IPS-20b (cell line): ENCODE results near the gene MTUS2.

Experiments
- H3K27ac ChIP-seq: one replicate; pipeline ENCODE4 v1.5.1; 2013; ENCODE audit warnings: low read length
- H3K27me3 ChIP-seq: 2 replicates; pipeline ENCODE4 v1.6.1; 2013; ENCODE audit warnings: mild to moderate bottlenecking, low read length, inconsistent platforms; ENCODE audit not compliant: insufficient read depth
- H3K36me3 ChIP-seq: 2 replicates; pipeline ENCODE4 v1.6.1; 2013; ENCODE audit warnings: low read depth, mild to moderate bottlenecking, inconsistent platforms, low read length, moderate library complexity; ENCODE audit not compliant: insufficient read depth
- H3K4me1 ChIP-seq: 2 replicates; pipeline ENCODE4 v1.6.1; 2013; ENCODE audit warnings: mild to moderate bottlenecking, control low read depth, inconsistent platforms, low read length, moderate library complexity; ENCODE audit not compliant: insufficient read depth
- H3K4me3 ChIP-seq: 2 replicates; pipeline ENCODE4 v1.5.1; 2013; ENCODE audit warnings: mild to moderate bottlenecking, low read length, inconsistent platforms
- H3K9ac ChIP-seq: 2 replicates; pipeline ENCODE4 v1.6.1; 2013; ENCODE audit warnings: low read depth, mild to moderate bottlenecking, inconsistent platforms, low read length, moderate library complexity
- H3K9me3 ChIP-seq: 2 replicates; pipeline ENCODE4 v1.6.1; 2013; ENCODE audit warnings: mild to moderate bottlenecking, low read depth, low read length, inconsistent platforms; ENCODE audit not compliant: insufficient read depth

The MTUS2 gene

DNA sequence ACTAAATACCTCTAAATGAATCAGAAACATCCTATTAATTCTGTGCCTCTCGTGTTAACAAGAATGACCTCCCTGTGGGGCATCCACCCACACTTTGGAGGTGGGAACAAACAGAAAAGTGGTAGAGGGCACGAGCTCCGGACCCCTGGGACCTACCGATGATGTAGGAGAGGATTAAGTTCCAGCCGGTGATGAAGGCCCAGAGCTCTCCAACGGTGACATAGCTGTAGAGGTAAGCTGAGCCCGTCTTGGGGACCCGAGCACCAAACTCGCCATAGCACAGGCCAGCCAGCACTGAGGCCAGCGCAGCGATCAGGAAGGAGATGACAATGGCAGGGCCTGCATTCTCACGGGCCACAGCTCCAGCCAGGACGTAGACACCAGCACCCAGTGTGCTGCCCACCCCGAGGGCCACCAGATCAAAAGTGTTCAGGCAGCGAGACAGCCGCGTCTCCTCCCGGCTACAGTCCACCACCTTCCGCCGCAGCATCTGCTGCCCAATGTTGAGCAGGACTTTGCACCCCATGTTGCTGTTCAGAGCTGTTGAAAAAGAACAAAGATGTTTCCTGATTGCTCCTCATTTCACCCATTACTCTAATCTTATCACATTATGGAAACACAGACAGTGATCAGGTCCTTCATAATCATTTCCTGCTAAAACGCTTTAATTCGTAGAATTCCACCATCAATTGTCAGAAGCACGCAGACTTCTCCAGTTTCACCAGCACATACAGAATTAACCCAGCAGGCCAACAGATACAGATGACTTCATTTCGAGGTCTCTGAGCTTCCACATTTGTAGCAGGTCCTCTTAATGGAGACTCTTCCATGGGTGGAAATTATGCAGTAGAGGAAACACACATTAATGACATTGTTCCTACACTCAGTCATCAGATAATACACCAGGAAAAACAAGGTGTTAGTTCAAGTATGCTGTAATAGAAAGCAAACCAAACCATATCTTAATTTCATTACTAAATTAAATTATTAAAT lies 715.8 kb downstream of the MTUS2 start:
- Histone ChIP-seq H3K4me1 (peaks cover 11% of the 10 kb centered on the region), H3K9me3 (no peaks in the 10 kb centered on the region), H3K27ac (no peak overlapping the region), H3K9ac (no peak overlapping the region), H3K27me3 (no peaks in the 10 kb centered on the region), H3K4me3 (no peak overlapping the region), H3K36me3 (peaks cover 63% of the 10 kb centered on the region)

DNA sequence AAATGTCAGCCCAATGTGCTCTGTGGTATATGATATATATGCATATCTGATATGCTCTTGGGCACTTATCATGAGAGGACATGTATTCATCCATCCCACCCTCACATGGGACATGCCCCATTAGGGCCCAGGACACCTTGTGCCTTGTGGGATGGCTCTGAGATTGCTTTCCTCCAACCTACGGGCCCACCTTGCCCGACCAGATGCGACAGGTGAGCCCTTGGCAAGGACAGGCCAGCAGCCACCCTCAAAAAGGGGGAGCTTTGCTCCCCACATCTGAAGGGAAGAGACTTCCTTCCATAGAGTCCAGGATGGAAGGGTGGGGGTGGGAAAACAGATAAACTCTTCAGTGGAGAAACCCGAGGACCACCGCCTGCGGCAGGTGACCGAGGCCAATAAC lies 716.7 kb downstream of the MTUS2 start:
- no peak overlapping the region for H3K27ac ChIP-seq
- H3K4me3 ChIP-seq, result no peak overlapping the region
- H3K36me3 ChIP-seq, result peaks cover 55% of the 10 kb centered on the region

DNA sequence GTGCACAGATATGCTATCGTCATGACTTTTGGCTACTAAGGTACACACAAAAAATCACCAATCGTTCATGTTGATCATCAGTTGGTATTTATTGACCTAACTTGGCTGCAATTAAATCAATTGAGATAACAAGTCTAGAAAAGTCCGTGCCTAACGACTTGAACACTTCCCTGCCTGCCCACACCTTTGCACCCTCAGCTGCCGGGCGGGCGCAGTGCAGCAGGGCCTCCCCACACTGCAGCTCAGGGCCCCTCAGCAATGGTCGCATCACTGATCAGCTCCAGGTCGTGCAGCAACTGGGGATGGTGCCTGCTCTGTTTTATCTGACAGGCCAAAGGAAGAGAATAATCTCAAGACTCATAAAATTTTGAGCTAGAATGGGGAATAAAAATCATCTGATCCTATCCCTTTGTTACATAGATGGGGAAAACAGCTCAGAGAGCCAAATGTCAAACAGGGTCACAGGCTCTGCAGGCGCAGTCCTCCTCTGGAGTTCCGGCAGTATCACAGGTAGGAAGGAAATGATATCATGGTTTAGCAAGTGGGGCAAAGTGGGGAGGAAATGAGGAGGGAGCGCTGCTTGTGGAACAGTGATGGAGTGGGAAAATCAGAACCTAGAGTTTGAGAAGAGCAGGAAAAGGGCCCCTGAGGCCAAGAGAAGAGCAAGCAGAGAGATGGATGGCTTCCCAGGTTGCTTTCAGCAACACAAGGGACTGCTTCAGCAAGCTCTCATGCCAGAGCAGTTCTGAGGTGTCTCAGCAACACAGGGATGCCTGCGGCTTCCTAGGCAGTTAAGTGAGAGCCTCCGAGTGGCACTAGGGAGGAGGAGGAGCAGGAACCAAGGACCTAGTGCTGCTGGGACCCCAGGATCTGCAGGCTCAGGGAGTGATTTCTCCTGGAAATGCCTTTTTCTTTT lies 717.9 kb downstream of the MTUS2 start:
- H3K4me1 ChIP-seq, result peaks cover 16% of the 10 kb centered on the region
- H3K9me3 ChIP-seq, result no peaks in the 10 kb centered on the region
- peaks cover 44% of the 10 kb centered on the region for H3K36me3 ChIP-seq
- no peaks in the 10 kb centered on the region for H3K27me3 ChIP-seq
- no peak overlapping the region for H3K9ac ChIP-seq
- H3K4me3 ChIP-seq, result no peak overlapping the region
- no peak overlapping the region for H3K27ac ChIP-seq

More for the DNA sequence above, 716.7 kb downstream of the MTUS2 start:
- Histone ChIP-seq H3K9me3 (no peaks in the 10 kb centered on the region), H3K9ac (no peak overlapping the region), H3K4me1 (peaks cover 16% of the 10 kb centered on the region), H3K27me3 (no peaks in the 10 kb centered on the region)

DNA sequence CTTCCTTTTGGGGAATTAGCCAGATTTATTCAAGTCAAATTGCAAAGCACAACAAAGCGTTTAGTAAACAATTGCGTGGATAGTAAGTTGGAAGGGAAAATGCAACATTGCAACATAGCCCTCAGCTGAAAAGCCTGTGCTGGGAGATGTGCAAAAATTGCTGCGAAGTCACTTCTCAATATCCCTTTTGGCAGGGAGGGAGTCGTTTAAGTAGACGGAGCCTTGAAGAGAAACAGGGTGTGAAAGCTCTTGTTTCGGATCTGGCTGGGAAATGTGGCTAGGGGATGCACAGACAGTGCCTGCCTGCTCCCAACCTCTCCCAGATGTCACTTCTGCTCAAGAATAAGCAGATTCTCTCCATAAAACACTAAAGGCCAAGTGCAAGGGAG lies 718.5 kb downstream of the MTUS2 start:
- Histone ChIP-seq H3K27ac (no peak overlapping the region), H3K4me1 (peaks cover 16% of the 10 kb centered on the region), H3K27me3 (no peaks in the 10 kb centered on the region), H3K9me3 (no peaks in the 10 kb centered on the region), H3K9ac (no peak overlapping the region), H3K4me3 (no peak overlapping the region), H3K36me3 (peaks cover 37% of the 10 kb centered on the region)

DNA sequence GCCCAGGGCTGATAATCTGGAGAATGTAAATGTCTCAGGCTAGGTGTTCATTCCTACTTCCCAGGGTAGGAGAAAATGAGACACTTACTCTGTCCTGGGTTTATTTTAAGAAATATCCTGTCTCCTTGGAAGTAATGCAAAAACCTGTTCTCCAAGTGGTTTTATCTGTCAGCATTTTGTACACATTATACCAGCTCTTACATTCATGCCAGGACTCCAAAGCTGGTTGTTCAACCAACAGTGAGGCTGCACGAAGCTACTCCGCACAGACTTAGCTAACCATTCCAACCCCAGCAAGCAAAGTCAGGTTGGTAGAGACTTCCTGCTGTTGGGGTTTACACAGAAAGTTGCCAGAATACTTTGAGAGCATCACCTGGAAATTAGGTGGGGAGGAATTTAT lies 719.7 kb downstream of the MTUS2 start:
- H3K27me3 ChIP-seq, result no peaks in the 10 kb centered on the region
- no peak overlapping the region for H3K4me3 ChIP-seq
- no peaks in the 10 kb centered on the region for H3K9me3 ChIP-seq
- H3K9ac ChIP-seq, result no peak overlapping the region
- H3K27ac ChIP-seq, result no peak overlapping the region
- peaks cover 28% of the 10 kb centered on the region; the same call in 1 of the 2 replicates for H3K36me3 ChIP-seq
- peaks cover 18% of the 10 kb centered on the region for H3K4me1 ChIP-seq

DNA sequence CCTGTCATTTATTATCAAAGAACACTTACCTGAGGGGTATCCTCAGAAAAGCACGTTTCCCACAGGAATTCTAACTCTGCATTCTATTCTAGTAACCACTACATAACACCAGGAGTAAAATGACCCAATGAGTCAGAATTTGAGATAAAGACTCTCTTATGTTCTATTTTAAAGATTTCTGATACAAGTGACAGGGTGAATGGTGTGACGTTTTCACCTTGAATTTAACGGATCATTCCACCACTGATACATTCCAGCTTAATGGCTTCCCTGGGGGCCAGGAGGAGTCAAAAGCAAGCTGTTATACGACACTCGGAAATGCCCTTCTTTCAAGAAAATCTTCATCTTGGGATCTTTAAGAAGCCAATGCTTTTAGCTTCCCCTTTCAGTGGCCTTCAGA lies 720.2 kb downstream of the MTUS2 start:
- Histone ChIP-seq H3K27ac (no peak overlapping the region), H3K27me3 (no peaks in the 10 kb centered on the region), H3K9ac (no peak overlapping the region)

DNA sequence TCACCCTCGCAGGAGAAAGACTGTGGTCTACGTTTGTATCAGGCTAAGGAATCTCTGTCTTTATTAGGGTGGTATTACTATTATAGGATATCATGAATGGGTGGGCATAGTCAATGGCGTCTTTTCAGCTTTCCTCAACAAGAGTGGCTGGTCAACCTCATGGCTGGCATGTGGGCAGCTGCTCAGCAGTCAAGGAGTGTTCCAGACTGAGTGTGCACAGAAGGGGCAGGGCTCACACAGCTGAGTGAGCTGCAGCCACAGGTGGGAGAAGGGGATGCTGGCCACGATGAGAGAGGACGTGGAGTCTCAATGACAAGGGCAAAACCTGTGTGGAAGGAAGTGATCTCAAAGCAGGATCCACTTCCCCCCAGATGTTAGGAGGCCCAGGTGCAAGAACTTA lies 720.7 kb downstream of the MTUS2 start:
- H3K4me1 ChIP-seq, result peaks cover 18% of the 10 kb centered on the region
- no peak overlapping the region for H3K9ac ChIP-seq
- peaks cover 24% of the 10 kb centered on the region; the same call in 1 of the 2 replicates for H3K36me3 ChIP-seq
- H3K27ac ChIP-seq, result no peak overlapping the region
- H3K27me3 ChIP-seq, result no peaks in the 10 kb centered on the region
- H3K9me3 ChIP-seq, result no peaks in the 10 kb centered on the region
- H3K4me3 ChIP-seq, result no peak overlapping the region

More for the DNA sequence above, 720.2 kb downstream of the MTUS2 start:
- Histone ChIP-seq H3K9me3 (no peaks in the 10 kb centered on the region), H3K4me1 (peaks cover 18% of the 10 kb centered on the region), H3K36me3 (peaks cover 24% of the 10 kb centered on the region; the same call in 1 of the 2 replicates), H3K4me3 (no peak overlapping the region)

DNA sequence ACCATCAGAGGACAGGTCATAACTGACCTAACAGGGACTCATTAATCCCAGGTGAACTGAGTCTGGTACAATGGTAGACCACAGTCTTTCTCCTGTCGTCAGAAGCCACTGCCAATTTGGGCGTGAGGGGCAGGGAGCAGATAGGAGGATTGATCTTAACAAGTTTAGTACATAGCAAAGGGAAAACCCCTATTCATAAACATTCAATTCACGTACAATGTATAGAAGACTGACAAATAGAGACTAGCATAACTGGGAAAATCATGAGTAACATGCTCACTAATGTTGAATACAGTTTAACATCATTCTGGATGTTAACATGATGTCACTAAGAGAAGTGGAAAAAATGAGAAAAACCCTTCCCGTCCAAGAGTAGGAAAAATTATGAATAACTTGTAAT lies 721.3 kb downstream of the MTUS2 start:
- H3K36me3 ChIP-seq, result peaks cover 18% of the 10 kb centered on the region; the same call in 1 of the 2 replicates

DNA sequence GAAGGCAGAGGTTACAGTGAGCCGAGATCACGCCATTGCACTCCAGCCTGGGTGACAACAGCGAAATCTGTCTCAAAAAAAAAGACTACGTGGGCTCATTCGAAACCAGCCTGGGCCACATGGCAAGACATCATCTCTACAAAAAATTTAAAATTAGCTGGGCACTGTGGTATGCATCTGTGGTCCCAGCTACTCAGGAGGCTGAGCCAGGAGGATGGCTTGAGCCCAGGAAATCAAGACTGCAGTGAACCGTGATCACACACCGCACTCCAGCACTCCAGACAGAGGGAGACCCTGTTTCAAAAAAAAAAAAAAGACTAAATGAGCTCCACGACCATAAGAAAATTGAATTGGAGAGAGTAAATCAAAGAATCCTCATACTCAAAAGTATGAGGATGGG lies 722.2 kb downstream of the MTUS2 start:
- peaks cover 11% of the 10 kb centered on the region; the same call in 1 of the 2 replicates for H3K36me3 ChIP-seq
- no peaks in the 10 kb centered on the region for H3K9me3 ChIP-seq
- H3K27ac ChIP-seq, result no peak overlapping the region
- H3K27me3 ChIP-seq, result no peaks in the 10 kb centered on the region
- H3K9ac ChIP-seq, result no peak overlapping the region
- H3K4me1 ChIP-seq, result peaks cover 23% of the 10 kb centered on the region
- H3K4me3 ChIP-seq, result no peak overlapping the region

More for the DNA sequence above, 721.3 kb downstream of the MTUS2 start:
- H3K27me3 ChIP-seq, result no peaks in the 10 kb centered on the region
- H3K27ac ChIP-seq, result no peak overlapping the region
- H3K9ac ChIP-seq, result no peak overlapping the region
- H3K9me3 ChIP-seq, result no peaks in the 10 kb centered on the region
- no peak overlapping the region for H3K4me3 ChIP-seq
- H3K4me1 ChIP-seq, result peaks cover 18% of the 10 kb centered on the region

DNA sequence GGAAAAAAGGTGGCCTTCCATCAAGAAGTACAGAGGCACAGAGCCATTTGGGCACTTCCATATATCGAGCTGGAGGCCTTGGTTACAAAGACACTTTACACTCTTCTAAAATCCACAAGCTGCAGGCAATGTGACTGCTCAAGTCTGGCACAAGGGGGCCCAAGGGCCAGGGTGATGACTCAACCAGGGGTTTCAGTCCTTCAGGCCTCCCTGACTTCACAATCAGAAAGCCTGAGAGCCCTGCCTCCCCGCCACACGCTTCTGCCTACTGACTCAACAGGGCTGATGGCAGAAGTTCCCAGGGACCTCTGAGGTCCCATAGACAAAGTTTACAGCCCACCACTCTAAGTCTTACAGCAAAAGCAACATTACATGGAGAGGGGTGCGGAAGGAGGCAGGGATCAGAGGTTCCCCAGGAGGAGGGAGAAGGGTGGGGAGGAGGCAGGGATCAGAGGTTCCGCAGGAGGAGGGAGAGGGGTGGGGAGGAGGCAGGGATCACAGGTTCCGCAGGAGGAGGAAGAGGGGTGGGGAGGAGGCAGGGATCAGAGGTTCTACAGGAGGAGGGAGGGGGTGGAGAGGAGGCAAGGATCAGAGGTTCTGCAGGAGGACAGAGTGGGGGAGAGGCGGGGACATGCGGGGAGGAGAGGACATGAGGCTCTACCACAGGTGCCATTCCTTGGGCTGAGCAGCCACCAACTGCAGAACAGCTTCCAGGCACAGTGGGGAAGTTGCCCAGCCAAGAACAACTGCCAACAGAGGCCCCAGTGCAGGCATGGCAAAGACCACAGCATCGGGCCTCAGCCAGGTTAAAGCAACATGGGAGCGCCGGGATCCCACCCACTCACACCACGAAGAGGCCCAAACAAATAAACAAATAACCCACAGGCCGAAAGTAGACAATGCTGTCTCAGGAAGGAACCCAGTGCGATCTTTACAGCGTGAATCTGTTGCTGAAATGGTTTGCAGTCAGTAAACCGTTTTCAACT lies 723.4 kb downstream of the MTUS2 start:
- Histone ChIP-seq H3K4me3 (no peak overlapping the region), H3K36me3 (peaks cover 19% of the 10 kb centered on the region; the same call in 1 of the 2 replicates), H3K27ac (no peak overlapping the region), H3K27me3 (no peaks in the 10 kb centered on the region), H3K4me1 (peaks cover 23% of the 10 kb centered on the region), H3K9ac (no peak overlapping the region), H3K9me3 (no peaks in the 10 kb centered on the region)
